Brain microvascular endothelial cell (primary cell): ENCODE results near the gene STX2.

Experiments used
- DNase-seq: peaks from one replicate; pipeline ENCODE4 v3.0.0-alpha.2; 2020
- H3K27ac ChIP-seq: fragments of 250-450 bp; sonication (Bioruptor Pico); 2 replicates; pipeline ENCODE4 v1.5.1; 2020; ENCODE audit warnings: mild to moderate bottlenecking, moderate library complexity
- H3K27me3 ChIP-seq: fragments of 250-450 bp; sonication (Bioruptor Pico); replicated peaks from 2 replicates; pipeline ENCODE4 v1.5.1; 2020; ENCODE audit warnings: mild to moderate bottlenecking
- H3K36me3 ChIP-seq: fragments of 250-450 bp; sonication (Bioruptor Pico); replicated peaks from 2 replicates; pipeline ENCODE4 v1.5.1; 2020; ENCODE audit warnings: mild to moderate bottlenecking
- H3K4me3 ChIP-seq: 2 replicates; pipeline ENCODE4 v1.5.1; 2011; ENCODE audit warnings: low read depth, mild to moderate bottlenecking, control low read depth, low read length, moderate library complexity
- CTCF ChIP-seq: IDR thresholded peaks from 2 replicates; pipeline ENCODE4 v1.5.1; 2011; ENCODE audit warnings: low read depth, mild to moderate bottlenecking, moderate library complexity, low read length, control low read depth, inconsistent platforms; ENCODE audit errors: missing control alignments
- in situ Hi-C: cut with HindIII; loops from 2 replicates; pipeline ENCODE4 v1.10.0; 2017; ENCODE audit warnings: low sequenced_read_pairs, low pct_ligation_motif_present

Gene STX2

GRCh38 chr12:130795906-130796305, 43.1 kb downstream of the STX2 start:
- TF ChIP-seq CTCF = no peak
- peaks cover 36% of the 10 kb centered on the region for H3K36me3 ChIP-seq
- no peak overlapping the region for H3K4me3 ChIP-seq
- no peak overlapping the region for H3K27ac ChIP-seq
- no peak for DNase-seq
- in situ Hi-C loops = no loop called here
- no peaks in the 10 kb centered on the region for H3K27me3 ChIP-seq

- in situ Hi-C loops = no loop called here
- peaks cover 34% of the 10 kb centered on the region for H3K36me3 ChIP-seq
- H3K27ac ChIP-seq = no peak overlapping the region
- H3K4me3 ChIP-seq = no peak overlapping the region
- DNase-seq = no peak
- no peaks in the 10 kb centered on the region for H3K27me3 ChIP-seq
- TF ChIP-seq CTCF = no peak
Observed at GRCh38 chr12:130793554-130793849, 45.5 kb downstream of the STX2 start.

GRCh38 chr12:130792821-130793553, 46.1 kb downstream of the STX2 start:
- no peaks in the 10 kb centered on the region for H3K27me3 ChIP-seq
- no peak overlapping the region for H3K4me3 ChIP-seq
- in situ Hi-C loops = no loop called here
- H3K36me3 ChIP-seq = peaks cover 34% of the 10 kb centered on the region
- H3K27ac ChIP-seq = no peak overlapping the region
- DNase-seq = no peak
- no peak for TF ChIP-seq CTCF

- H3K27ac ChIP-seq = no peak overlapping the region
- no peaks in the 10 kb centered on the region for H3K27me3 ChIP-seq
- peaks cover 25% of the 10 kb centered on the region for H3K36me3 ChIP-seq
- H3K4me3 ChIP-seq = no peak overlapping the region
- no peak for DNase-seq
- in situ Hi-C loops = no loop called here
- no peak for TF ChIP-seq CTCF
Observed at GRCh38 chr12:130791629-130792028, 47.4 kb downstream of the STX2 start.

- no peak for DNase-seq
- no peaks in the 10 kb centered on the region for H3K27me3 ChIP-seq
- in situ Hi-C loops = no loop called here
- no peak overlapping the region for H3K27ac ChIP-seq
- H3K4me3 ChIP-seq = no peak overlapping the region
- TF ChIP-seq CTCF = no peak
- peaks cover 17% of the 10 kb centered on the region for H3K36me3 ChIP-seq
Observed at GRCh38 chr12:130788515-130788914, 50.5 kb downstream of the STX2 start.
